OCI-LY3 (cell line): Measurements from ENCODE around the gene PLIN4.

Experiments
- H2AFZ ChIP-seq: fragments of 200-600, 300-600 bp; shearing (Covaris generic); 2 replicates; pipeline ENCODE4 v1.6.0; 2014; ENCODE audit warnings: antibody characterized with exemption, low read depth, low read length
- H3K27ac ChIP-seq: fragments of 200-600, 300-600 bp; sonication (generic); 2 replicates; pipeline ENCODE4 v1.5.1; 2014; ENCODE audit warnings: mild to moderate bottlenecking, low read length, moderate library complexity, mixed read lengths
- H3K27me3 ChIP-seq: fragments of 200-600, 300-600 bp; sonication (generic); 2 replicates; pipeline ENCODE4 v1.6.1; 2014; ENCODE audit warnings: low read depth, low read length, mixed read lengths
- H3K36me3 ChIP-seq: fragments of 200-600, 300-600 bp; sonication (generic); replicated peaks from 2 replicates; pipeline ENCODE3; 2014; ENCODE audit warnings: low read depth, low read length, mixed read lengths
- H3K4me1 ChIP-seq: fragments of 300-600, 200-600 bp; sonication (generic); 2 replicates; pipeline ENCODE4 v1.6.1; 2014; ENCODE audit warnings: low read length, mixed read lengths
- H3K4me2 ChIP-seq: fragments of 200-600, 300-600 bp; sonication (generic); 2 replicates; pipeline ENCODE4 v1.6.1; 2014; ENCODE audit warnings: low read length, mixed read lengths
- H3K4me3 ChIP-seq: fragments of 300-600, 200-600 bp; sonication (generic); 2 replicates; pipeline ENCODE4 v1.5.1; 2014; ENCODE audit warnings: antibody characterized with exemption, mild to moderate bottlenecking, low read length, moderate library complexity
- H3K79me2 ChIP-seq: fragments of 300-600, 200-600 bp; shearing (Covaris generic); 2 replicates; pipeline ENCODE4 v1.6.1; 2014; ENCODE audit warnings: mild to moderate bottlenecking, low read length, mixed read lengths
- H3K9ac ChIP-seq: fragments of 300-600, 200-600 bp; shearing (Covaris generic); 2 replicates; pipeline ENCODE4 v1.6.0; 2014; ENCODE audit warnings: mild to moderate bottlenecking, low read length, moderate library complexity
- H3K9me3 ChIP-seq: fragments of 200-600, 300-600 bp; shearing (Covaris generic); 2 replicates; pipeline ENCODE4 v1.6.1; 2014; ENCODE audit warnings: low read length, mixed read lengths; ENCODE audit not compliant: insufficient read depth
- H4K20me1 ChIP-seq: fragments of 200-600, 300-600 bp; sonication (generic); 2 replicates; pipeline ENCODE4 v1.6.1; 2016; ENCODE audit warnings: low read length, mixed read lengths; ENCODE audit not compliant: insufficient read depth
- EZH2phosphoT487 ChIP-seq: fragments of 200-600 bp; shearing (Covaris generic); IDR thresholded peaks from 2 replicates; pipeline ENCODE4 v1.6.1; 2018; ENCODE audit warnings: antibody characterized with exemption, mixed run types, low read depth
- TF ChIP-seq, protein P1 (sequence below): fragments of 200-600, 300-600 bp; sonication (generic); IDR thresholded peaks from 2 replicates; pipeline ENCODE4 v1.5.1; 2014; ENCODE audit warnings: antibody characterized with exemption, low read length, low read depth

Gene PLIN4

DNA sequence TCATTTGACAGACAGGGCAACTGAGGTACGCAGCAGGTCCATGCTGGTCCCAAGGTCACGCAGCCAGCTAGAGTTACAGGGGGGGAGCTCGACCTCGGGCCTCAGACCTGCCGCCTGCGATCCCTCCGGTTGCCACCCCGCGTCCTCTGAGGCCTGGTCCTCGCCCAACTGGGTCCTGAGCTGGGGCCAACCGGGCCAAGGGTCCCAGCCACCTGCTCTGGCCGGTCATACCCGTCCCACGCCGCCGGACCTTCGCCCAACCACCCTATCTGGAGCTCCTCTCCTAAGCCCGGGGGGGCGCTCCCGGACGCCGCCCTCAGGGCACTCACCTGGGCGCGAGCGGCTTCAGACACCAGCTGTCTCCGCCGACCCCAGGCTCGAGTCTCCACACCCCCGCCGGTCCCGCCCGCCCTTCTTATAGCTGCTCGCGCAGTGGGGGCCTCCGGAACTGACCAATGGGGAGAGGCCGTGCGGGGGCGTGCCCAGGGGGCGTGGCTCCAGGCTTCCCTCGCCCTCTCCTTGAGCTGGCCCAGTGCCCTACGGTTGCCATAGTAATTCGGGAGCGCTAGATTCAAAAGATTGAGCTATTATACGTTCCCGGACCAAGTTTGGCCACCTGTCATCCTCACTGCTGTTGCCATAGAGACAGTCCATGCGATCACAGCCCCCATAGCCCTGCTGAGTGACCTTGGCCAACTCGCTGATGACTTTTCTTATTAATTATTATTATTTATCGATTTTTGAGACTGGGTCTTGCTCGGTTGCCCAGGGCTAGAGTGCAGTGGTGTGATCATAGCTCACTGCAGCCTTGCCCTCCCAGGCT, 16.8 kb upstream of the PLIN4 start, which contains the start of gene PLIN5:
TSS of gene PLIN5 (minus strand) at position 389 of the 823 bp plus-strand sequence. CDS start 1,150 bp downstream, outside the sequence.
- no peaks in the 10 kb centered on the region for H3K27me3 ChIP-seq
- no peaks in the 10 kb centered on the region for H3K36me3 ChIP-seq
- H3K9ac ChIP-seq: no peak within 1 kb of the TSS
- no peak within 1 kb of the TSS for H3K4me2 ChIP-seq
- H3K4me3 ChIP-seq: no peak within 1 kb of the TSS
- no peak within 1 kb of the TSS for H3K27ac ChIP-seq
- no peaks in the 10 kb centered on the region for H4K20me1 ChIP-seq
- H3K79me2 ChIP-seq: no peaks in the 10 kb centered on the region
- no peak within 1 kb of the TSS for H2AFZ ChIP-seq
- peaks cover 13% of the 10 kb centered on the region for H3K4me1 ChIP-seq
- no peak for TF ChIP-seq EZH2phosphoT487
- TF ChIP-seq, protein P1, sequence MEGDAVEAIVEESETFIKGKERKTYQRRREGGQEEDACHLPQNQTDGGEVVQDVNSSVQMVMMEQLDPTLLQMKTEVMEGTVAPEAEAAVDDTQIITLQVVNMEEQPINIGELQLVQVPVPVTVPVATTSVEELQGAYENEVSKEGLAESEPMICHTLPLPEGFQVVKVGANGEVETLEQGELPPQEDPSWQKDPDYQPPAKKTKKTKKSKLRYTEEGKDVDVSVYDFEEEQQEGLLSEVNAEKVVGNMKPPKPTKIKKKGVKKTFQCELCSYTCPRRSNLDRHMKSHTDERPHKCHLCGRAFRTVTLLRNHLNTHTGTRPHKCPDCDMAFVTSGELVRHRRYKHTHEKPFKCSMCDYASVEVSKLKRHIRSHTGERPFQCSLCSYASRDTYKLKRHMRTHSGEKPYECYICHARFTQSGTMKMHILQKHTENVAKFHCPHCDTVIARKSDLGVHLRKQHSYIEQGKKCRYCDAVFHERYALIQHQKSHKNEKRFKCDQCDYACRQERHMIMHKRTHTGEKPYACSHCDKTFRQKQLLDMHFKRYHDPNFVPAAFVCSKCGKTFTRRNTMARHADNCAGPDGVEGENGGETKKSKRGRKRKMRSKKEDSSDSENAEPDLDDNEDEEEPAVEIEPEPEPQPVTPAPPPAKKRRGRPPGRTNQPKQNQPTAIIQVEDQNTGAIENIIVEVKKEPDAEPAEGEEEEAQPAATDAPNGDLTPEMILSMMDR: no peak
- no peaks in the 10 kb centered on the region for H3K9me3 ChIP-seq

DNA sequence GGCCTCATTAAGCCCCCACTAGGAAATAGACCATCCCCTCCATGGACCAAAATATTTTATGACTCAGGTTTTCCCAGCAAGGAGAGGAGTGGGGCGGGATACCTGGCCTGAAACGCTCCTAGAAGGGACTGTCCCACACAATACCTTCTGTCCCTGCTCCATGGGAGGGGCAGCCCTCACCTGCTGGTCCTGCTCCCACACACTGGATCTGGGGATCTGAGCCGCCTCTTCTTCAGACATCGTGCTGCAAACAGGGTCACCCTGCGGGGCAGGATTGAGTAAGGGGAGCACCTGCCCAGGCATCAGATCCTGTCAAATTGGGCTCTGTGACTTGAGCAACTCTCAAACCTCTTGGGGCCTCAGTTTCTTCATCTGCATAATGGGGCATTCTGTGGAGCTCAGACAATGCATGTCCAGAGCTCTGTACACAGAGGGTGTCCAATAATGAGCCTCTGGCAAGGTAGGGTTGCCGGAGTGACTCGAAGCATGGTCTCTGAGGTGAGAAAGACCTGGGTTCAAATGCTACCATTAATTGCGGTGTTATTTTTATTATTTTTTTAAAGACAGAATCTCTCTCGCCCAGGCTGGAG, 15.6 kb upstream of the PLIN4 start:
- Histone ChIP-seq H3K79me2 (no peaks in the 10 kb centered on the region), H3K9me3 (no peaks in the 10 kb centered on the region), H3K4me3 (no peak overlapping the region), H3K4me2 (no peak overlapping the region), H3K27ac (no peak overlapping the region), H3K27me3 (no peaks in the 10 kb centered on the region), H3K36me3 (no peaks in the 10 kb centered on the region), H3K9ac (no peak overlapping the region), H3K4me1 (peaks cover 2% of the 10 kb centered on the region), H4K20me1 (no peaks in the 10 kb centered on the region), H2AFZ (no peak overlapping the region)
- TF ChIP-seq, protein P1: no peak
- no peak for TF ChIP-seq EZH2phosphoT487

DNA sequence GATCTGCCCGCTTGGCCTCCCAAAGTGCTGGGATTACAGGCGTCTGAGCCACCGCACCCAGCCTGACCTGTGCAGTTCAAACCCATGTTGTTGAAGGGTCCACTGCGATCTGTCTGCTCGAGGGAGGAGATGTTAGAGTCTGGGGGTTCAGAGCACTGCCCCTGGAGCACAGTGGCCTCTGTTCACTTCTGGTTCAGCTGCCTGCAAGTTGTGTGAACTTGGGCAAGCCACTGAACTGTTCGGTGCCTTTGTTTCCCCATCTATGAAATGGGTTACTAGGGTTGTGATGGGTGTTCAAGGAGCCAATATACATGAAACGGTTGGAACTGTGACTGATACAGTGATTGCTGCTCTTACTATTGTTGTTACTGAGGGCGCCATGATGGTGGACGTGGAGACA, 15.0 kb upstream of the PLIN4 start:
- no peak overlapping the region for H3K9ac ChIP-seq

More for the DNA sequence above, 15.0 kb upstream of the PLIN4 start:
- no peak for TF ChIP-seq EZH2phosphoT487
- TF ChIP-seq, protein P1: no peak
- H2AFZ ChIP-seq: no peak overlapping the region
- H3K27me3 ChIP-seq: no peaks in the 10 kb centered on the region
- no peaks in the 10 kb centered on the region for H3K36me3 ChIP-seq
- H3K4me2 ChIP-seq: no peak overlapping the region
- no peaks in the 10 kb centered on the region for H3K9me3 ChIP-seq
- H3K4me1 ChIP-seq: no peaks in the 10 kb centered on the region
- H4K20me1 ChIP-seq: no peaks in the 10 kb centered on the region
- H3K4me3 ChIP-seq: no peak overlapping the region
- no peak overlapping the region for H3K27ac ChIP-seq
- H3K79me2 ChIP-seq: no peaks in the 10 kb centered on the region
